Cardiac fibroblast (primary cell): ENCODE data around the gene ARHGEF4.

Experiments
- DNase-seq, 2 donors: peaks; one replicate each; pipeline versions ENCODE4 v3.0.0 to v3.0.0-alpha.2; 2010; ENCODE audit warnings: low read depth in 2 of 2
- H3K4me3 ChIP-seq, 2 donors: replicated peaks in 1 of 2; 1 replicate in 1 of 2; 2 replicates in 1 of 2; pipeline ENCODE4 v1.5.1; 2011; ENCODE audit warnings: low read depth in 2 of 2, low read length in 2 of 2, mild to moderate bottlenecking in 2 of 2, moderate library complexity in 1 of 2
- TF ChIP-seq, protein P1 (sequence below): IDR thresholded peaks from one replicate; pipeline ENCODE4 v1.5.1; 2011; ENCODE audit warnings: low read depth, mild to moderate bottlenecking, low read length, inconsistent platforms

Gene ARHGEF4

DNA sequence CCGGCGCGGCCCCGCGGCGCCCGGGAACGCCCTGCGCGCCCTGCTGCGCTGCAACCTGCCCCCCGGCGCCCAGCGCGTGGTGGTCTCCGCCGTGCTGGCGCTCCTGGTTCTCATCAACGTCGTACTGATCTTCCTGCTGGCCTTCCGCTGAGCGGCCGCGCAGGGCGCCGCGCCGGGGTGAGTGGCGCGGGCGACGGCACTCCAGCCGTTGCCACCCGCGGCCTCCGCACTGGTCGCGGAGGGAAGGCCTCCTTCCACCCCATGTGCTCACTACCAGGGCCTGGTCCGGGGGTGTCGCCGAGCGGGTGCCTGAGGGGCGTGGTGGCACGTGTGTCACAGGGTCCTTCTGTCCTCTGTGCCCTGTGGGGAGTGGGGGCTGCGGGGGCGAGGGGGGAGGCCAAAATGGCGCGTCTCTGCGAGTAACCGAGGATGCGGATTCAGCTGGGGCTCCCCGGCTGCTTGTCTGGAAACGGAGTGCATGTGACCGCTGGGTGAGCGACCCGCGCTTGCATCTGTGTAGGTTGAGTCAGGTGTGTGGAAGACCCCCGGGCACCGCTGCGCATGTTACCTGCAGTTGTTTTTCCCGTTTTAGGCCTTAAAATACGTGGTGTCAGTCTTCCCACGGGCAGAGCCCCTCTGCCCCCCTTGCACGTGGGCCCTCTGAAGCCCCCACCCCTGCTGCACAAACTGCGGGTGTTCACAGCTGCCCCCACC is 198.6 kb downstream of the ARHGEF4 start:
- TF ChIP-seq, protein P1, sequence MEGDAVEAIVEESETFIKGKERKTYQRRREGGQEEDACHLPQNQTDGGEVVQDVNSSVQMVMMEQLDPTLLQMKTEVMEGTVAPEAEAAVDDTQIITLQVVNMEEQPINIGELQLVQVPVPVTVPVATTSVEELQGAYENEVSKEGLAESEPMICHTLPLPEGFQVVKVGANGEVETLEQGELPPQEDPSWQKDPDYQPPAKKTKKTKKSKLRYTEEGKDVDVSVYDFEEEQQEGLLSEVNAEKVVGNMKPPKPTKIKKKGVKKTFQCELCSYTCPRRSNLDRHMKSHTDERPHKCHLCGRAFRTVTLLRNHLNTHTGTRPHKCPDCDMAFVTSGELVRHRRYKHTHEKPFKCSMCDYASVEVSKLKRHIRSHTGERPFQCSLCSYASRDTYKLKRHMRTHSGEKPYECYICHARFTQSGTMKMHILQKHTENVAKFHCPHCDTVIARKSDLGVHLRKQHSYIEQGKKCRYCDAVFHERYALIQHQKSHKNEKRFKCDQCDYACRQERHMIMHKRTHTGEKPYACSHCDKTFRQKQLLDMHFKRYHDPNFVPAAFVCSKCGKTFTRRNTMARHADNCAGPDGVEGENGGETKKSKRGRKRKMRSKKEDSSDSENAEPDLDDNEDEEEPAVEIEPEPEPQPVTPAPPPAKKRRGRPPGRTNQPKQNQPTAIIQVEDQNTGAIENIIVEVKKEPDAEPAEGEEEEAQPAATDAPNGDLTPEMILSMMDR: no peak
- no peak for DNase-seq
- H3K4me3 ChIP-seq: peak overlapping the region in 1 of 2 donors; percentile 15

DNA sequence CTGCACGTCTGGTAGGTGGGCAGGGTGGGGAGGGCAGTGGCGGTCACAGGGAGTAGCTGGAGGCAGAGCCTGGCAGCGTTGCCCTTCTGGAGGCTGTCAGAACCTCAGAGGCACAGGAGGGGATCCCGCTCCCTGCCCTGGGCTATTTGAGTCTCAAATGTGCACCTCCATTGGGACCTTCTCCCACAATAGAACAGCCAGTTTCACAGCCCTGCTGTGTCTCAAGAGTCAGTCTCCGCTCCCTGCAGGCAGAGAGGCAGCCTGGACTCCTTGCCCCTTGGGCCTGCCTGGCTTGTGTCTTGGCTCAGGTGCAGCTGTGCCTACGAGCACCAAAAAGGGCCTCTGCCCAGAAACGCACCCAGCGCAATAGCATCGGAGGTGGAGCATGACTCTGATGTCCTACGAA is 199.1 kb downstream of the ARHGEF4 start:
- no peak for DNase-seq
- TF ChIP-seq, protein P1: no peak
- H3K4me3 ChIP-seq: no peak overlapping the region

DNA sequence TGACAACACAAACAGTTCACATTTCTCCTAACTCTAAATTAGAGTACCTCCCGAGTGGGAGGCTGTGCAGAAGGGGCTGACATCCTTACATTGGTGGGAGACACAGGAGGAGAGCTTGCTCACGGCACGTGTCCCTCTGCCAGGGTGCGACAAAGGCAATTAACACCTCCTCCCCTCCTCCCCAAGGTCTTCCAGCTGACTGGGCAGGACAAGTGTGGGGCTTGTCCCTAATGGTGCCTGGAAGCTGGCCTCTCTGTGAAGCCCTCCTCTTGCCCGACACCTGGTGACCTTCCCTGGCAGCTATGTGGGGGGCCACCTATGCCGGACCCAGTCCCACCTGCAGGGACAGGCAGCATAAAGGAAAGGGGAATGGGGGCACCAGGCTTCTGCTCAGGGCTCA is 199.6 kb downstream of the ARHGEF4 start:
- no peak for DNase-seq
- TF ChIP-seq, protein P1: no peak
- H3K4me3 ChIP-seq: no peak overlapping the region

DNA sequence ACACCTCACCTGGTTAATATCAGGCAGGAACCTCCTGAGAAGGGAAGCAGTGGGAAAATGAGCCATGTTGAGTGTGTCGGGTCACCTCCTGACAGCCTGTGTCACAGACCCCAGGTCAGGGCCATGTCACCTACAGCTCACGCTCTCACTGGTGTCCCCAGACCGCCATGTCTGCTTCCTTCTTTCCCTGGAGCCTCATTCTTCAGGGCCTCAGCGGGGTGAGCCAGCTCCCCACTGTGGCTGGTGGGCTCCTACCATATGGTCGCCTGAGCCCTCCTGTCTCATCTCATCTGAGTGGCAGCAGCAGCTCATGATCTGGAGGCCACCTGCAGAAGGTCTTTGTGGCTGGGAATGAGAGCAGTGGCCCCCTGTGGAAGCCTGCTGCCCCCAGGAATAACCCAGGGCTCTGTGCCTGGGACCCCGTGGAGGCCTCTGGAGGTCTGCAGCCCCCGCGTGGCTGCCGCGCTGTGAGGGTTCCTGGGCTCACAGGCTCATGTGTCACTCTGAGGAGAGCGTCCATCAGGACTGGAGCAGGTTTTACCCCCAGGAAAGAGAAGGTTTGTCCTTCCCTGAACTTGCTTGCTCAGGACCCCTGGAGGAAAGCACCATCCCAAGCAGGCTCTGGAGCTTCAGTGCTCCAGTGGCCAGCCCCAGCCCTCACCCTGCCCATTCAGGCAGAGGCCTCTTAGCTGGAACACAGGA is 200.1 kb downstream of the ARHGEF4 start:
- no peak overlapping the region for H3K4me3 ChIP-seq
- DNase-seq: no peak
- TF ChIP-seq, protein P1: no peak

DNA sequence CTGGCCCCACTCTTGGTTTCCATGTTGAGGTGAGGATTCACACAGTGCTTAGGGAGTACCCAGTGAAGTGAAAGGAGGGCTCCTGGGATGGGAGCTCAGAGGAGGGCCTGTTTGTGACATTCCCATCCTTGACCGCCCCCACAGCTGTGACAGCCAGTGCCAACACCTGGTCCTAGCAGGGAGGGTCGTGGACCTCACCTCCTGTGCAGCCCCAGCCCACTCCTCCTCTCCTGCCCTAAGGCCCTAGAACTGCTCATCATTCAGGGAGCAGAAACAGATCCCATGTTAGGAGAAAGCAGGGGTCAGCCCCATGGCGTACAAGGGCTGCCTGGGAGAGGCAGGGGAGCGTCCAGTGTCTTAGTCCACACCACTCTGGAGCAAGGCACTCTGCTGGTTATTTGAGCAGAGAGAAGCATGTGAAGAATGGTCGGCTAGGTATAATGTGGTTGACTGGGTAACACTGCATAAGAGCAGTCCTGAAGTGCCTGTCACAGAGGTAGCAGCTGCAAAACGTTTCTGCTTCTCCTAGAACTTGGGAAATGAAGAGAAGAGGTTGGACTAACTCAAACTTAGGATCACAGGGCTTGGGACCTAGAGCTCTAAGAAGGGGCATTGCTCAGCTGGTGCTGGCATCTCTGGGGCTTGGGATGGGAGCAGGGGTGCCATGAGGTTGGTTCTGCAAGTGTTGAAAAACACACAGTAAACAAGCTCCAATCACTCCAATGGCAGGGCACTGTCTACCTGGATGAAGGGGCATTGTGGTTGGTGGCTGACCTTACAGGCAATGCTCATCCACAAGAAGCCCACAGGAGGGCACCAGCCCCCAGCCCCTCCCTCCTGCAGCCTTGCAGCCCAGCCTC is 200.9 kb downstream of the ARHGEF4 start:
- no peak overlapping the region for H3K4me3 ChIP-seq
- no peak for DNase-seq
- TF ChIP-seq, protein P1: no peak

DNA sequence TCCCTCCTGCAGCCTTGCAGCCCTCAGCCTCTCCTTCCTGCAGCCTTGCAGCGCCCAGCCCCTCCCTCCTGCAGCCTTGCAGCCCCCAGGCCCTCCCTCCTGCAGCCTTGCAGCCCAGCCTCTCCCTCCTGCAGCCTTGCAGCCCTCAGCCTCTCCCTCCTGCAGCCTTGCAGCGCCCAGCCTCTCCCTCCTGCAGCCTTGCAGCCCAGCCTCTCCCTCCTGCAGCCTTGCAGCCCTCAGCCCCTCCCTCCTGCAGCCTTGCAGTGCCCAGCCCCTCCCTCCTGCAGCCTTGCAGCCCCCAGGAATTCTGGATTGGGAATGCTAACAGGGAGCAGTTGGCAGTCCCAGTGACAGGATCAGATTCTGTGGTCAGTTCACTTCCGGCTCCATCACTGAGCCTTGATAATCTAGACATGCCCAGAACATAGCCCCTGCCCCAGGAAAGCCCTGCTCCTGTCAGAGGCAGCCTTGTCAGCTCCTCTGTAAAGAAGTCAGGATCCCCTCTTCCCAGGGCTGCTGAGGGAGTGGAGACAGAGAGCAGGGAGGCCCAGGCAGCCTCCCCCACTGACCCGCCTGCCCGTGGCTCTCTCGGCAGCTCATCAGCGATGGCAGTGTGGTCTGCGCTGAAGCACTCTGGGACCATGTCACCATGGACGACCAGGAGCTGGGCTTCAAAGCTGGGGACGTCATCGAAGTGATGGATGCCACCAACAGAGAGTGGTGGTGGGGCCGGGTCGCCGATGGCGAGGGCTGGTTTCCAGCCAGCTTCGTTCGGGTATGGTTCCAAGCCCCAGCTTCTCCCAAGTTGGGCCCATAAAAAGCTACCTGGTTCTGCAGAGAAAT is 201.8 kb downstream of the ARHGEF4 start:
- H3K4me3 ChIP-seq: no peak overlapping the region
- TF ChIP-seq, protein P1: no peak
- DNase-seq: no peak
